HG02981 (cell line): ENCODE results near the gene C17orf67.
"Not testable (repeated sequence)": the region's sequence is repeated elsewhere in the genome, so short reads cannot be mapped to it uniquely, and the experiment has no call there.

Source experiments
- ATAC-seq: cut with Tn5 transposase; IDR thresholded peaks from one replicate; pipeline ENCODE4 v1.9.1; 2021; ENCODE audit warnings: mild to moderate bottlenecking, moderate library complexity; ENCODE audit not compliant: unreplicated experiment

Gene C17orf67

DNA sequence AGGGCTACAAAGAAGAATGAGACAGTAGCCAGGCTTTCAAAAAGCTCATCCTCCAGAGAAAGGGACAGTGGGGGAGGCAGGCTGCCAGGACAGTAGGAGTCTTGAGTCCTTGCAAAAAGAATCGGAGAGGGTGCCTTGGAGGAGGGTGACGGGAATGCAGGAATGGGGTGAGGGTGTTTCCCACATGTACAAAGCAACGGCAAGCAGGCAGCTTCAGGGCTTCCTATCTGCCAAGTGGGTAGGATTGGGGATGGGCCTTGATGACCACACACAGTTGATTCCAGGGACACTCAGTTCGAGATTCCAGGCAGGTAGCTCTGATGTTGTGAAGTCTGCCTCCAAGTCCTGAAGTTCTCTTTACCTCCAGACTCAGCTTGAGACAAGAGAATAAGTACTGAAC is 54.4 kb downstream of the C17orf67 start:
- no peak for ATAC-seq

DNA sequence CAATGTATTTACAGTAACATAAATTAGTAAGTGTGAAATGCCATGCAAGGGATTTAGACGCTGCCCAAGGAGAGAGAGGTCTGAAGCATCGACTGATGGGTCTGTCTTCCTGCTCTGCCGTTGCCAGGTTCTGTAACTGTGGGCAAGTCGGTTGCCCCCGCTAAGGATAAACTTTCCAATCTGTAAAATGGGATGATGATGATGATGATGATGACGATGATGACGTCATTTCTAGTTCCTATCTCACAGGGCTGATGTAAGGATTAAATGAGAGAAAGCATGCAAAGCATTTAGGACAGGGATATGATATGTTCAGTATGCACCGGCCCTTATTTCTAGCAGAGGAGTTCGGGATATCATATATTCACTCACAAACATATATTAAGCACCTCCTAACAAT is 54.8 kb downstream of the C17orf67 start:
- ATAC-seq = no peak

DNA sequence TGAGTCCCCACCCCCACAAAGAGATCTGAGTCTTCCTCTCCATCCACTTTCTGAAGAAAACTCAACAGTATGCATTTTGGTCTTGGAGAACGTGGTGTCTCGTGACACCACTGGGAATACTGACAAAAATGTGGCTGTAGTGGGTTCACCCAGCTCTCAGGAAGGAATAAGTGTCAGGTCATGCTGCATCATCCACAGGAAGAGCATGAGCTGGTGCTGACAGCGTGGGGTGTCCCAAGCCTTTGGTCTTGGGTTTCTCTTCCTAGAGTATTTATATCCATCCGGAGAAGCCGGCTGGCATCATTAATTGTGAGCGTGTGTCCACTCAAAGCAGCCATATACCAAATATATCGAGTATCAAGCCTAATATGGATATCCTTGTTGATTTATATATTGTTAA is 55.9 kb downstream of the C17orf67 start:
- no peak for ATAC-seq

DNA sequence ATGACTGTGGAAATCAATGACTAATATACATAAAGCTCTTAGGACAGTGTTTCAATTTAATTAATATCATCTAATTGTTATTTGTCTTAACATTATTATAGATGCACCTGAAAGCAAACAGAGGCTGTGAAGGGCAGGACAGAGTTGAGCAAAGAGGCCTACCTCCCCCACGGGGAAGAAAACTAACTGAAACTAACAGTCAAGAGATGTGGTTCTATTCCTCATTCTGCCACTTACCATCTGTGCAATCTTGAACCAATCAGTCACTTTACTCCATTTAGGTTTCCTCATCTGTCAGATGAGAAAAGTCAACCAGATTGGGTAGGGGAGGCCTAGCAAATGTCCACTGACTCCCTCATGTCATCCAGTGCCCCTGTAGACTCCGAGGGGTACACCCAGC is 59.1 kb downstream of the C17orf67 start:
- no peak for ATAC-seq

DNA sequence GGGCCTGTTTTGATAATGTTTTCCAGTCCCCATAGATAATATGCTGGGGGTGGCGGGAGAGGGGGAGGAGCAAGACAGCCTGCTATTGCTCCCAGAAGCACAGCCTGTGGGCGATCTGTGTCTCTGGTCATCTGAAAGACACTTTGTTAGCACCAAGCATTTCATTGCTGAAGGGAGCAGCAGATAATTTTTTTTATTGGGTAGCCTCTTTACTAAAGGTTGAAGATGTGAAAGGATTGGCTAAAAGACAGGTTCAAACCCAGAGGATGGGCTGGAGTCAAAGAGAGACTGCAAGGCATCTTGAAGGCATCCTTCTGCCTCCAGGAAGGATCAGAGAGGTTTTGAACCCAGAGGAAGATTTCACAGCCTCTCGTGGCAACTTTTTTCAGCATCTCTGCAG is 60.6 kb downstream of the C17orf67 start:
- ATAC-seq = no peak

DNA sequence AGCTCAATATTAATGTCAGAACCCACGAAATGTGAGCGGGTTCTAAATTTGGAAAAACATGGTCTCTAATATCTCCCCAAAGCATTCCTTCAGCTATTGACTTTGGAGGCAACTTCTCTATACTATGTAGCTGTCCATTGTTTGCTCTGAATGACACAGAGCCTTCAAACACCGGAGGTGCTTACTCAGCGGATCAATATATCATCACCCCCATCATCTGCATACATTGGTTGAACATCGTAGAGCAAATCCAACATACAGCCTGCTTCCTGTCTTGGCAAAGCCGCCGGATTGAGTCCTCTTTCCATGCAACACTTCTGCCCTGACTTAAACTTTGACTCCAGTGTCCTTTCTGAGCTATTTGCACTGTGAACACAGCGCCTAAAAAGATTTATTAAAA is 61.3 kb downstream of the C17orf67 start:
- no peak for ATAC-seq

DNA sequence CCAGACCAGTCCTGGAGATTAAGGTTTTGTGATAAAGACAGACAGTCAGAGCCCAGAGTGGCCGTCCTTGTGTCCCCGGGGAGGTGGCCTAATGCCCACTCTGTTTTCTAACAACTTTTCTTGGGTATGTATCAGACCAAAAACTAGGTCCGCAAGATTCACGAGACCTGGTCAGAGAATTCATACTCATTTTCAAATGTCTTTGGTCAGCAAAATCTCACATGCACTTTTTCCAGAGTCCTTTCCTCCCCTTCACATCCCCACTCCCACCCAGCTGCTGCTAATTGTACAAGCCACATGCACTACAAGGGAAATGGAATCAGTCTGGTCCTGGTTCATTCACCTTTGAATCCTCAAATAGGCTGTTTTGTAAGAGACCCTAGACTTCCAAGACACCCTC is 61.7 kb downstream of the C17orf67 start:
- no peak for ATAC-seq

DNA sequence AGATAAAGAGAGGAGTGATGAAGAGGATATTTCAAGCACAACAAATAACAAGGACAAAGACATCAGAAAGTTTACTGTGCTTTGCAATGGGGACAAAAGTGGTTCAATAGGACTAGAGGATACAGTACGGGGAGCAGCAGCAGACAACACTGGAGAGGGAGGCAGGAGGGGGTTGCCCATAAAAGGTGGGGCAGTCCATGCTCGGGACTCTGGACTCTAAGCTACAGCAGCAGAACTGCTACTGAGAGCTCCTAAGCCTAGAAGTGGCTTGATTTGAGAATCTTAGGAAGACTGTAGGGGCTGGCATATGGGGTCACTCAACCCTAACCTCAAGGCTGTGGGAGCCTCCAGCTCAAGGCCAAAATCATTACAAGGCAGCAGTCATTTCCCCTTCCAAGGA is 62.2 kb downstream of the C17orf67 start:
- ATAC-seq = no peak

DNA sequence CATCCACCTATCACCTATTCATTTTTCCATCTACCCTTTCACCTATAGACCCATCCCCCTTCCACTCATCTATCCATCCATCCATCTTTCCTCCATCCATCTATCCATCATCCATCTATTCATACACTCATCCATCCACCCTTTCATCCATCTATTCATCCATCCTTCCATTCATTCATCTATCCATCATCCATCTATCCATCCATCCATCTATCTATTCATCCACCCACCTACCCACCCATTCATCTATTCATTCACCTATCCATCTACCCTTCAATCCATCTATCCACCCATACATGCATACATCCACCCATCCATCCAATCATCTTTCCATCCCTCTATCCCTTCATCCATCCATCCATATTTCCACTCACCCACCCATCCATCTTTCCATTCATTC is 63.3 kb downstream of the C17orf67 start:
- ATAC-seq = no peak

DNA sequence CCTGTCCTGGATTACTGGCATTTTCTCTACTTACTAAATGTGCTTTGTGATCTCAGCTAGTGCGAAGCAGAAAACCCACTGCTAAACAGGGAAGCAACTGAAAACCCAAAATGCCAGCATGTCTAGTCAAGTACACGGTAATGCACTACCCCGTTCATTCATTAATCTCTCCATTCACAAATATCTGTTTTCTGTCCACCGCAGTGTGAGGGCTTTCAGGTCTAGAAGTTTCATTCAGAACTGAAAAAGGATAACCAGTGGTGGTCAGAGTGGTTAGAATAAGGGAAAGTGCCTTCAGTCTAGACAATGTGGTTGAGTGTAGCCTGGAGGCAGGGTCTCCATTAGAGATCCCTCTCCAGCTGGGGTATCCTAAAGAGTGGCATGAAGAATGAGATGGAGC is 68.3 kb downstream of the C17orf67 start:
- ATAC-seq = no peak

DNA sequence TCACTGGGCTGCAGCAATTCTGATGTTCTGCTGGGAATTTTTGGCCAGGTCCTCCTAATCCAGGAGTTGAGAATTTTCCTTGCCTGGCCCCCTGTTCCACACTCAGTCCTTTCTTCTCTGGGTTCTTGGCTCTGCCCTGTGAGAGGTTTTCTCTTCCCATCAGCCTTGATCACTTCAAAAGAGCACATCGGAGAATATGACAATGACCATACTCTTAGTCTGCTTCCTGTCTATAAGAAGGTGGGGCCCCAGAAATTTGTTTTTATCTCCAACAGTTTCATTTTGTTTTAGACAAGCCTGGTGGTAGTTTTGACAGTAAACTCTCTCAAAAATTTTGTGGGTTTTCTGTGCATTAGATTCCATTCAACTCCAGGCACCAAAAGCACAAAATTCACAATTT is 70.7 kb downstream of the C17orf67 start:
- no peak for ATAC-seq

DNA sequence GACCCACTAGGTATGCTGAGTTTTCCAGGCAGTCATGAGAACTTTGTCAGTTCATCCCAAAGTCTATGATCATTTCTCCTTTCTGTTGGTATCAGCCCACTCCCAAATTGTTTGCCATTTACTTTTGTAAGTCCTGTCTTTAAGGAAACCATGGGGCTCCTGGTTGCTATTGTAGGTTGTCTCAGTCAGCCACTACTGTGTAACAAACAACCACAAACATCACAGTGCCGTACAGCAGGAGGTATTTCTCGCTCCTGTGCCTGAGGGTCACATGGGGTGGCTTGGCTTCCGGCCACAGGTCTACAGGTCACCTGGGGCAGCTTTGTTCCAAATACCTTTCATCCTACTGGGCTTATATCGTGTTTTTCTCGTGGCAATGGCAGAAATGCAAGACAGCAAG is 71.6 kb downstream of the C17orf67 start:
- no peak for ATAC-seq

DNA sequence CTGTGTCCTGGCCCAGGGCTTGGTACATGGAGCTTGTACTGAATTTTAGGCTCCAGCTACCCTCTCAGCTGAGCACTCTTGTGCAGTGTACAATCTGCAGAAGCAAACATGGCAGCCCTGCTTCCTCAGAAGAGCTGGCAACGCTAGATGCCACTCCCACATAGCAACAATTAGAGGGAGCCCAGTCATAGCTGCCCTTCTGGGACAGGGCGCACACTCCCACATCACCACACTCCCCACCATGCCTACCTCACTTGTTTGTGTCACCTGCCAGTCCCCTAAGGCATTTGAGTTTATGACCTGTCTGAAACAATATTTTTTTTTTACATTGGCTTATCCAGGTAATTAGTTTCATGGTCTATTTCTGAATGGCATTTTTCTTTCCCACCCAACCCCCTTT is 72.3 kb downstream of the C17orf67 start:
- no peak for ATAC-seq

DNA sequence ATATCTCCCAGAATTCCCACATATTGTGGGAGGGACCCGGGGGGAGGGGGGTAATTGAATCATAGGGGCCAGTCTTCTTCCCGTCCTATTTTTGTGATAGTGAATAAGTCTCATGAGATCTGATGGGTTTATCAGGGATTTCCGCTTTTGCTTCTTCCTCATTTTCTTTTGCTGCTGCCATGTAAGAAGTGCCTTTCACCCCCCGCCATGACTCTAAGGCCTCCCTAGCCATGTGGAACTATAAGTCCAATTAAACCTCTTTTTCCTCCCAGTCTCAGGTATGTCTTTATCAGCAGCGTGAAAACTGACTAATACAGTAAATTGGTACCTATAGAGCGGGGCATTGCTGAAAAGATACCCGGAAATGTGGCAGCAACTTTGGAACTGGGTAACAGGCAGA is 76.1 kb downstream of the C17orf67 start:
- not testable (repeated sequence) for ATAC-seq

DNA sequence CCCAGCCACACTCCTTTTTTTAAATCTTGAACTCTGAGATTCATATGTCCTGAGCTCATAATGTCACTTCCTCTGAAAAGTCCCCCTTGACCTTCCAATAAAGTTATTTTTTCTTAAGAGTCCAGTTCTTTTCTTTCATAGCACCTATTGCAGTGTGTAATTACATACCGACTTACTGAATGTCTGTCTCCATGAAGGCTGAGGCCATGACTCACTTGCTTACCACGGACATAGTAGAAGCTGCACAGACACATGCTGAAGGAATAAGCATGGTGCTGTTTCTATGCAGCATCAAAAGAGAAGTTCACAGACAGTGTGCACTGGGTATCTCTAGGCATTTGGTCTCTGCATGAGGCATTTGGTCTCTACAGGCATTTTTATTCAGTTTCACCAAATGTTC is 77.2 kb downstream of the C17orf67 start:
- no peak for ATAC-seq

DNA sequence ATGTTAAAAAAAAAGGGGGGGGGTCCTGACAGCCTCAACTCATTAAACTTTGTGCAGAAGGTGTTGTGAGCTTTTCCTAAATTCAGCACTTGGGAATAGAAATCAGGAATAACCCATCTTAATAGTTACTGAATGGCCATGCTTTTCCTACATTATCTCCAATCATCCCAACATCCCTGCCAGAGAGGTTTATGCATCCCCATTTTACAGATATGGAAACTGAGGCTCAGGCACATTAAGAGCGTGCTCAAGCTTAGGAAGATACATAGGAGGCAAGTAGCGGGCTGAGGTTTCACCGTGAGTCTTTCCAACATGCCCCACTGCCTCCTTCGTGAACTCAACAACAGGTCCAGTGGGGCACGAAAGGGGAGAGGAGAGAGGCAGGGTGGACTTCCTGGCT is 78.4 kb downstream of the C17orf67 start:
- no peak for ATAC-seq

DNA sequence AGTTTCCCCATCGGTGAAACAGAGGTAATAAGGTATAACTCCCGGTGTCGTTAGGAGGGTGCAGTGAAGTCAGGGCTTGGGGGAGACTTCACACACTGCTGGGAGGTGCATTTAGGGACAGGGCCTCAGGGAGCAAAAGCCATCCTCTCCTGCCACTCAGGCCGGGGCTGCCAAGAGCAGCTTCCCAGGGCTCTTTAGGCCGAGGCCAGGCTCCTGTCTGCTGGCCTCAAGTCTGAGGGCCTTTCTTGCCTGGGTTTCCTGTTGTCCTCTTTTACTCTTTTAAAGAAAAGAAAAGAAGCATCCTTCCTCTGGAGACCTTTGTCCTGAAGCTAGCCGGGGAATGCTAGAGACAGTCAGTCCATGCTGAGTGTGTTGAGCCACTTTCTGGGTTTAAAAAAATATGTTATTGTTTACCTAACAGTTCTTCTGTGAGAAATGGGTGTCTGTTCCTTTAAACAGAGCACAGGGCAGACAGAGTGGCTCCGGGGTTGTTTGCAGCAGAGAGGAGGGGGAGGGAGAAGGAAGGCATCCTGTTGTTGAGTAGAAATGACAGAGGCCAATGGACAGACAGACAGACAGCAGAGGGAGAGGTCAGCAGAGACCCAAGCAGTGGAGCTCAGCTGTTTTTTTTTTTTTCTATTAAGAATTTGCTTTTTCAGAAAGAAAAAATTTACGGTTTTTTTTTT is 79.1 kb downstream of the C17orf67 start:
- ATAC-seq = no peak

DNA sequence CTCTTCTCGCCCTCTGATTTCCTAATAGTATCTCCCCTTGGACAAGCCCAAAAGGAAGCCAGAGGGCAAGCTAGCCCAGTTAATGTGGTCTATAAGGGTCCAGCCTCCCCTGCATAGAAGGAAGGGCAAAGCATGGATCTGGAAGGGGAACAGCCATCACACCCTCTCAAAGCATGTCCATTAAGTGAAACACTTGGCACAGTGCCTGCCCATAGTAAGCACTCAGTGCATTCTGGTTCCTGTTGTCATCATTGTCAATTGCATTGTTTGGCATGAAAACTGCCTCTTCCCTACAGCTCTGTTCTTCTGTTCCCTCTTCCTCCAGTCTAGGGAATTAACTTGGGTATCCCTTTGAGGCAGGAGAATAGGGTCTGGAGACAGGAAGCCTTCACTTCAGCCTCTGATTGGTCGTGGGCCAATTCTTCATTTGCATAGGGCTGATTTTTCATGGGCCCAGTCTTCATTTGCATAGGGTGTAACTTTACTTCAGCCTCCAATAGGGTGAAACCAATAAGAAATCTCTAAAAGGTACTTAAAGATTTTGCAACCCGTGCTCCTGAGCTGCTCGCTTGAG is 81.4 kb downstream of the C17orf67 start:
- ATAC-seq = no peak

DNA sequence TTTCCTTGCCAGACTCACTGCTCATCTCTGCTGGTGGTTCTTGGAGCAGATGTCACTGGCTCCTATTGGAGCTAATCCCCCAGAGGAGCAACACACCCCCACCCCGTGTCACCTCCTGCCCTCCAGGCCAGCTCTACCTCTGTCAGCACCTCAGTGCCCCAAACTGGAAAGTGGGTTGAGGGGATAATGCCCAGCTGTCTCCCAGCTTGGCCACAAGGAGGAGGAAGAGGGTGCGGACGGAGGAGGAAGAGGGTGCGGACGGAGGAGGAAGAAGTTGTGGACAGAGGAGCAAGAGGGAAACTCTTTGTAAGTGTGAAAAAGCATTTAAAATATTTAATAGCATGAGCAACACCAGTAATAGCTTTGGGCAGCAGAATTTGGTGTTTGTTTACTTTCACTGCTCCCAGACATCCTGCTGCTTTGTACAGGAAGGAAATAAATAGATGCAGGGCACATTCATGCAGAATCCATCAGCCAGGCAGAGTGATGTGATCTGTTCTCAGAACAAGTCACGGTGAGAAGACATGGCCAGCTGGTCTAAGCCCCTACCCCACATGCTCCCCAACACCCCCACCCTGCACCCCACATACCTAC is 82.5 kb downstream of the C17orf67 start:
- ATAC-seq = no peak

DNA sequence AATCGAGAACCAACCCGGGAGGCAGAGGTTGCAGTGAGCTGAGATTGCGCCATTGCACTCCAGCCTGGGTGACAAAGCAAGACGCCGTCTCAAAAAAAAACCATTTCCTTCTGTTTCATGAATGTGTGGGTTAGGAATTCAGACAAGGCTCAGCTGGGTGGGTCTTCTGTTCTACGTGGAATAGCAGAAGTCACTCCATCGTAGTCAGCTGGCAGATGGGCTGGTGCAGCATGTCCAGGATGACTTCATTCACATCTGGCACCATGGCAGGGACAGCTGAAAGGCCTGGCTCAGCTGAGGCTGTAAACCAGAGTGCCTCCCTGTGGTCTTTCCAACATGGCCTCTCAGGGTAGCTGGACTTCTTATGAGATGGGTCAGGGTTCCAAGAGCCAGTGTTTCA is 89.0 kb downstream of the C17orf67 start:
- no peak for ATAC-seq

DNA sequence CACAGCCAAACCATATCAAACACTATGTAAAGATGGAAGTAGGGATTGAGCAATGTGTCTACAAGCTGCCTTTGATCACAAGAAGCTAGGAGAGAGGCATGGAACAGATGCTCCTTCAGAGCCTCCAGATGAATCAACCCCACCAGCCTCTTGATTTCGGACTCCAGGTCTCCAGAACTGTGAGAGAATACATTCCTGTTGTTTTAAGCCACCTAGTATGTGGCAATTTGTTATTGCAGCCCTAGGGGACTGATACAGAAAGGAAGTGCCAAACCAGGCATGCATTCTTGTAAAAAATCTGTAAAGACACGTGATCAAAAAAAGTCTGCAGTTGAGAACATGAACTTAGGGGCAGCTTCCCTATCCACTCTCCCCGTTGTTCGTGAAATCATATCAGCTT is 91.1 kb downstream of the C17orf67 start:
- ATAC-seq = no peak
